Measurements from ENCODE around the gene FBXL15. TPM values are rescaled to one million over a fixed set of nuclear protein-coding genes. Genes with fewer than 3 reads are reported as not detected.

FBXL15 gene
- total and polyA plus RNA-seq, 2 experiments from 2014 or later: 18.5 to 36.1 TPM

GRCh38 chr10:102401735-102402511 lies 18.7 kb upstream of the FBXL15 start:
- DNase-seq (ENCODE audit: low spot score): no peak
- H3K27ac Mint-ChIP-seq: no peak overlapping the region

More at GRCh38 chr10:102401735-102402511, 18.7 kb upstream of the FBXL15 start:
- Histone ChIP-seq H3K4me1 (ENCODE audit: insufficient read depth) (0 out of 2 replicates have a peak, but pooled peaks cover 3% of the 10 kb centered on the region), H3K27ac (ENCODE audit: low read depth) (no peak overlapping the region), H3K4me3 (no peak overlapping the region), H3K36me3 (ENCODE audit: insufficient read depth) (no peaks in the 10 kb centered on the region), H3K27me3 (ENCODE audit: insufficient read depth) (no peaks in the 10 kb centered on the region), H3F3A (replicated peaks; ENCODE audit: low read depth) (0 out of 2 replicates have a peak, but pooled peaks cover 9% of the 10 kb centered on the region), H3K79me2 (replicated peaks; ENCODE audit: insufficient read depth) (no peaks in the 10 kb centered on the region), H2AFZ (no peak overlapping the region), H4K20me1 (replicated peaks; ENCODE audit: insufficient read depth) (no peaks in the 10 kb centered on the region), H3K4me2 (no peak overlapping the region), H3K9me2 (ENCODE audit: insufficient read depth) (no peaks in the 10 kb centered on the region)
- Mint-ChIP-seq H3K4me3 (no peak overlapping the region), H3K9me3 (no peaks in the 10 kb centered on the region), H3K4me1 (peaks cover 7% of the 10 kb centered on the region; the same call in 2 of the 3 replicates), H3K27me3 (ENCODE audit: insufficient read depth, low read depth, poor library complexity) (peaks cover 23% of the 10 kb centered on the region), H3K36me3 (ENCODE audit: low read depth) (no peaks in the 10 kb centered on the region; the same call in 2 of the 3 replicates)
- ATAC-seq: no peak
- TF ChIP-seq POLR2AphosphoS5 (IDR thresholded peaks at IDR 0.05; ENCODE audit: low read depth) (no peak), ETS1 (IDR thresholded peaks at IDR 0.05) (no peak), STAT1 (IDR thresholded peaks at IDR 0.05; ENCODE audit: unreplicated experiment) (no peak), NANOG (IDR thresholded peaks at IDR 0.05; ENCODE audit: borderline replicate concordance) (no peak), REST (IDR thresholded peaks at IDR 0.05; ENCODE audit: unreplicated experiment) (no peak), EZH2 (IDR thresholded peaks at IDR 0.05; ENCODE audit: low read depth, unreplicated experiment) (no peak), ZNF331 (CRISPR knock-in tag; IDR thresholded peaks at IDR 0.05; ENCODE audit: low read depth) (no peak), CTCF (conservative IDR thresholded peaks at IDR 0.05; ENCODE audit: low read depth in 2 of 2) (no peak), CREB1 (CRISPR knock-in tag; IDR thresholded peaks at IDR 0.05; ENCODE audit: low read depth) (no peak), ZNF114 (CRISPR knock-in tag; IDR thresholded peaks at IDR 0.05) (no peak), EZH2phosphoT487 (IDR thresholded peaks at IDR 0.05; ENCODE audit: unreplicated experiment) (no peak), JUNB (IDR thresholded peaks at IDR 0.05; ENCODE audit: unreplicated experiment) (no peak), ZNF462 (CRISPR knock-in tag; IDR thresholded peaks at IDR 0.05) (no peak)
